K562 (cell line): ENCODE measurements around the gene KIF26B. TPM values are rescaled to one million over a fixed set of nuclear protein-coding genes. Genes with fewer than 3 reads are reported as not detected.

Source experiments
- ATAC-seq: fragments of 200-7000 bp; cut with Tn5 transposase; 3 replicates; pipeline ENCODE4 v1.9.1; 2020; ENCODE audit warnings: moderate library complexity
- BruUV-seq: library from RNA; stranded (reverse); fragments of 400-500 nt; replicated peaks from 2 replicates; lab custom pipeline; 2021; lab: Mats Ljungman, UMichigan
- CTCF ChIA-PET: fragments of 300-600 bp; formaldehyde crosslinking; extraction: SDS; loops from one replicate; lab custom pipeline; 2021; ENCODE audit warnings: low intra/inter-chr PET ratio; lab: Yijun Ruan, JAX
- POLR2A ChIA-PET: fragments of 300-600, 350-650 bp; sonication (Branson Sonifier 250); formaldehyde crosslinking; extraction: SDS; loops from one replicate; lab custom pipeline; 2021; ENCODE audit warnings: antibody characterized with exemption, inconsistent platforms; lab: Yijun Ruan, JAX
- DNase-seq, 4 experiments: peaks; one replicate each; pipeline versions ENCODE4 v3.0.0 to v3.0.0-alpha.2; 2011 to 2018; ENCODE audit warnings: low spot score in 3 of 4, mixed read lengths in 3 of 4; ENCODE audit errors: extremely low read depth in 1 of 4
- FAIRE-seq: peaks from 2 replicates; lab custom pipeline; 2011; peaks lifted over from hg19 to GRCh38; lab: Jason Lieb, UNC
- H2AFZ ChIP-seq: 2 replicates; pipeline ENCODE4 v1.6.0; 2011; ENCODE audit warnings: low read depth, low read length, control low read depth, inconsistent platforms
- H3K27ac ChIP-seq: fragments of 200-600 bp; 3 replicates; pipeline ENCODE4 v1.8.0; 2011; ENCODE audit warnings: low read depth, mild to moderate bottlenecking, control low read depth, inconsistent platforms, low read length, moderate library complexity, mixed read lengths; ENCODE audit errors: extremely low read depth
- H3K27me3 ChIP-seq, 2 experiments: fragments of 300-600 bp in 1 of 2; 2 replicates in 1 of 2; 3 replicates in 1 of 2; pipeline versions ENCODE4 v1.6.0 to v1.8.0; 2011; ENCODE audit warnings: inconsistent platforms in 2 of 2, low read length in 2 of 2, mild to moderate bottlenecking in 1 of 2, mixed read lengths in 1 of 2, moderate library complexity in 1 of 2; ENCODE audit not compliant: control insufficient read depth in 2 of 2, insufficient read depth in 2 of 2
- H3K36me3 ChIP-seq: fragments of 300-600 bp; 3 replicates; pipeline ENCODE4 v1.8.0; 2011; ENCODE audit warnings: mild to moderate bottlenecking, low read length, inconsistent platforms; ENCODE audit not compliant: control insufficient read depth, insufficient read depth
- H3K4me1 ChIP-seq, 2 experiments: fragments of 200-600 bp in 1 of 2; replicated peaks in 1 of 2; 2 replicates in 1 of 2; 3 replicates in 1 of 2; pipeline versions ENCODE4 v1.5.1 to v1.8.0; 2011; ENCODE audit warnings: inconsistent platforms in 2 of 2, low read length in 2 of 2, mild to moderate bottlenecking in 1 of 2, mixed read lengths in 1 of 2, moderate library complexity in 1 of 2; ENCODE audit not compliant: control insufficient read depth in 2 of 2, insufficient read depth in 2 of 2
- H3K4me2 ChIP-seq: 2 replicates; pipeline ENCODE4 v1.6.1; 2011; ENCODE audit warnings: low read length, control low read depth, inconsistent platforms, mixed read lengths; ENCODE audit not compliant: insufficient read depth
- H3K4me3 ChIP-seq: fragments of 200-600 bp; sonication (generic), shearing (Covaris generic); 2 replicates; pipeline ENCODE4 v1.5.1; 2016; ENCODE audit warnings: control low read depth, inconsistent platforms
- H3K79me2 ChIP-seq: fragments of 200-600 bp; 3 replicates; pipeline ENCODE4 v1.8.0; 2011; ENCODE audit warnings: low read length, inconsistent platforms; ENCODE audit not compliant: control insufficient read depth, insufficient read depth
- H3K9ac ChIP-seq, 2 experiments: 2 replicates each; pipeline versions ENCODE4 v1.6.0 to v1.6.1; 2011; ENCODE audit warnings: low read depth in 2 of 2, low read length in 2 of 2, control low read depth in 1 of 2, inconsistent platforms in 1 of 2, mild to moderate bottlenecking in 1 of 2, mixed read lengths in 1 of 2; ENCODE audit not compliant: insufficient read depth in 1 of 2
- H3K9me1 ChIP-seq: one replicate; pipeline ENCODE4 v1.6.0; 2011; ENCODE audit warnings: inconsistent platforms, mild to moderate bottlenecking, low read length, moderate library complexity; ENCODE audit not compliant: control insufficient read depth, insufficient read depth
- H3K9me3 ChIP-seq: replicated peaks from 2 replicates; pipeline ENCODE4 v1.5.1; 2011; ENCODE audit warnings: low read depth, low read length, inconsistent platforms; ENCODE audit not compliant: control insufficient read depth, insufficient read depth
- H4K20me1 ChIP-seq: replicated peaks from 2 replicates; pipeline ENCODE4 v1.6.1; 2011; ENCODE audit warnings: low read length, inconsistent platforms, mixed read lengths; ENCODE audit not compliant: control insufficient read depth, insufficient read depth
- ILF3 ChIP-seq: fragments of 450-650 bp; IDR thresholded peaks from 2 replicates; pipeline ENCODE4 v1.6.1; 2018; ENCODE audit warnings: antibody characterized with exemption, mild to moderate bottlenecking, moderate library complexity, borderline replicate concordance
- SMAD2 ChIP-seq: fragments of 150-350 bp; IDR thresholded peaks from 2 replicates; pipeline ENCODE4 v1.6.1; 2014; ENCODE audit warnings: low read depth, mild to moderate bottlenecking, low read length
- SRSF1 ChIP-seq: fragments of 200-400 bp; formaldehyde crosslinking; IDR thresholded peaks from 2 replicates; pipeline ENCODE4 v1.6.1; 2017; ENCODE audit warnings: mild to moderate bottlenecking, low read depth, low read length, moderate library complexity
- ZFP30 ChIP-seq: fragments of 250-450 bp; sonication (Bioruptor Pico); IDR thresholded peaks from 2 replicates; pipeline ENCODE4 v1.8.0; 2022; ENCODE audit warnings: moderate library complexity, mild to moderate bottlenecking, inconsistent platforms, borderline replicate concordance
- ZNF134 ChIP-seq: fragments of 250-450 bp; sonication (Bioruptor Pico); conservative IDR thresholded peaks from 2 replicates; pipeline ENCODE4 v1.4.0; 2020
- ZNF589 ChIP-seq: fragments of 200-800 bp; sonication (Bioruptor generic); IDR thresholded peaks from 2 replicates; pipeline ENCODE4 v1.6.1; 2016; ENCODE audit warnings: low read depth, missing genetic modification characterization, missing compliant biosample characterization
- ZNF644 ChIP-seq: fragments of 200-800 bp; sonication (Bioruptor generic); IDR thresholded peaks from 2 replicates; pipeline ENCODE4 v1.6.1; 2016; ENCODE audit warnings: low read depth, missing genetic modification characterization, missing compliant biosample characterization
- WGBS: fragments of 100-300 bp; shearing (Covaris generic); methylation state at CpG from one replicate; pipeline ENCODE4 v1.1.6; 2016; ENCODE audit warnings: low coverage, mixed read lengths; ENCODE audit not compliant: insufficient coverage; ENCODE audit errors: missing lambda C conversion rate; 5-methylcytosine and 5-hydroxymethylcytosine counted together
- in situ Hi-C: fragments of 300-500 bp; cut with MboI; formaldehyde crosslinking; loops from 4 replicates; pipeline ENCODE4 v1.15.0; 2018; ENCODE audit warnings: inconsistent platforms, mixed read lengths
- intact Hi-C: fragments of 100-400 bp; cut with micrococcal nuclease; formaldehyde crosslinking; loops from 2 replicates; pipeline ENCODE4 v1.14.2; 2022
- polyA plus RNA-seq, 8 experiments: library from polyadenylated mRNA; depleted of rRNA in 4 of 8; stranded (reverse) in 5 of 8; unstranded in 3 of 8; fragments of >200 nt; fragmentation: Nextera tagmentation in 2 of 8; fragmentation: Illumina TruSeq in 1 of 8; extraction: Ambion mirVana in 2 of 8; extraction: Trizol in 1 of 8; gene quantifications; 2 replicates each; pipeline versions ENCODE4 v1.2.1 to v1.2.3, GENCODE V29; 2011 to 2014; ENCODE audit warnings: inconsistent platforms in 1 of 8, missing spikeins in 1 of 8
- total RNA-seq, 7 experiments: library from RNA; depleted of rRNA in 6 of 7; stranded (reverse); fragments of >200 nt in 6 of 7; fragmentation: Illumina TruSeq in 2 of 7; extraction: Trizol in 2 of 7; gene quantifications; 2 replicates each; pipeline versions ENCODE4 v1.2.1 to v1.2.3, GENCODE V29; 2011 to 2021; ENCODE audit warnings: low replicate concordance in 1 of 7

The KIF26B gene
- total and polyA plus RNA-seq, 9 of the 15 experiments (the other 6 are each of a cell fraction or from before 2014, with no cell fraction given), result 0.02 to 0.08 (median 0.03) TPM; not detected in 6

GRCh38 chr1:245172026-245172425, 17.2 kb downstream of the KIF26B start:
- no peak overlapping the region for H3K27ac ChIP-seq
- H3K79me2 ChIP-seq, result no peaks in the 10 kb centered on the region
- no peaks in the 10 kb centered on the region for H3K9me1 ChIP-seq
- WGBS, result 4% methylated on average over 7 of the region's 7 CpGs
- peaks cover 59 to 75% of the 10 kb centered on the region in 2 experiments for H3K27me3 ChIP-seq
- 0 out of 2 replicates have a peak, but pooled peaks cover 2% of the 10 kb centered on the region for H3K9me3 ChIP-seq
- H4K20me1 ChIP-seq, result 0 out of 2 replicates have a peak, but pooled peaks cover 2% of the 10 kb centered on the region
- no peaks in the 10 kb centered on the region for H3K4me1 ChIP-seq
- FAIRE-seq (no peak), DNase-seq (no peak), ATAC-seq (no peak)
- intact Hi-C loops, result no loop called here
- in situ Hi-C loops, result no loop called here
- TF ChIP-seq SMAD2 (no peak), ZFP30 (CRISPR knock-in tag) (no peak), ZNF644 (tag) (no peak), SRSF1 (no peak), ILF3 (no peak), ZNF589 (no peak), ZNF134 (no peak)
- BruUV-seq, result no TSS peak
- ChIA-PET POLR2A (interaction anchor here (0.6 to 0.7 kb wide), 2 partner anchors 24 to 392 kb away, joined by 3 read pairs; no protein-coding TSS in a partner anchor), CTCF (no interaction called here)
- H3K9ac ChIP-seq, result no peak overlapping the region
- no peak overlapping the region for H3K4me3 ChIP-seq
- no peak overlapping the region for H2AFZ ChIP-seq
- H3K36me3 ChIP-seq, result no peaks in the 10 kb centered on the region
- no peak overlapping the region for H3K4me2 ChIP-seq
